Measurements from ENCODE around the gene SMIM45.

DNA sequence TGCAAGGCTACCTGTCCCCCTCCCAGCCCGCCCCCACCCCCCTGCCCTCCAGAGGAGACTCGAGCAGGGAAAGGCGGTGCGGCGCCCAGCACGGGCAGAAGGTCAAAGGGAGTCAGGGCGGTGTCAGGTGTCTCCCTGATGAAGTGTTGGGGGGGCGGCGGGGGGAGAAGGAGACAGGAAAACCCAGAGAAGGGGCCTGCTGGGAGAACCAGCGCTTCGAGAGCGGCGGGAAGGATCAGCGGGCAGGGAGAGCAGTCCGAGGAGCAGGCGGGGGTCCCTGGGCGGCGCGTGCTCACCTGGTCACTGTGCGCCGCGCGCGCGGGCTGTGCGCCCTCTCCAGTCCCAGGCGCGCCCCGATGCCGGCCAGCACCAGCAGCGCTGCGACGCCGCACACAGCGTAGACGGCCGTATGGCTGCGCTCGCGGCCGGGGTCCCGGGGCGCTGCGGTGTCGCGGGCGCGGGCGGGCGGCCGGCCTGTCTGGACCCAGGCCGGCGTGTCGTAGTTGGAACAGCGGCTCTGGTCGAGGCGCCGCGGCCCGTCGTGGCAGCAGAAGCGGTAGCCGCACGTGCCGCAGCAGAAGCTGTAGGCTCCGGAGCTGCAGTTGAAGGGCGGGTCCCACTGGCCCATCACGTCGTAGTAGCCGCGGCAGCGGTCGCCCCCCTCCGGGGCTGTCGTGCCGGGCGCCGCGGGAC lies 38.0 kb upstream of the SMIM45 start:
- no peak for TF ChIP-seq CTCF (IDR thresholded peaks at IDR 0.05)
- no peak for TF ChIP-seq POLR2A (IDR thresholded peaks at IDR 0.05)

All from uterus (tissue), 2 donors.